CD4-positive, alpha-beta T cell treated with Interleukin-1 beta for 1 hour (primary cell): ENCODE measurements around the gene SYNE3.

Experiments used
- DNase-seq, 2 donors: peaks; one replicate each; pipeline ENCODE4 v3.0.0-alpha.2; 2020 to 2022

SYNE3 gene

DNA sequence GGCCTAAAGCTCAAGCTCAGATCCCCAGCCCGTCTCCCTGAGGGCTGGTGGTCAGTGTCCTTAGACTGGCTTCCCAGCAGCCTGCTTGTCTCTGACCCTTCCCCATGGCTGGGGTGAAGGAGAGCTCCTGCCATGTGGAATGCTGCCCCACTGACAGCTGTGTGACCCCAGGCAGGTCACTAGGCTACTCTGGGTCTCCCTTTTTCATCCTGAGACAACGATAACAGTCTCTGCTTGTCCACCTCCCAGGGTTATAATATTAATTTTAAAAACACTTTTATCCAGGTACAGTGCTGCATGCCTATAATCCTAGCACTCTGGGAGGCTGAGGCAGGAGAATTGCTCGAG, 47.3 kb downstream of the SYNE3 start:
- DNase-seq: no peak

DNA sequence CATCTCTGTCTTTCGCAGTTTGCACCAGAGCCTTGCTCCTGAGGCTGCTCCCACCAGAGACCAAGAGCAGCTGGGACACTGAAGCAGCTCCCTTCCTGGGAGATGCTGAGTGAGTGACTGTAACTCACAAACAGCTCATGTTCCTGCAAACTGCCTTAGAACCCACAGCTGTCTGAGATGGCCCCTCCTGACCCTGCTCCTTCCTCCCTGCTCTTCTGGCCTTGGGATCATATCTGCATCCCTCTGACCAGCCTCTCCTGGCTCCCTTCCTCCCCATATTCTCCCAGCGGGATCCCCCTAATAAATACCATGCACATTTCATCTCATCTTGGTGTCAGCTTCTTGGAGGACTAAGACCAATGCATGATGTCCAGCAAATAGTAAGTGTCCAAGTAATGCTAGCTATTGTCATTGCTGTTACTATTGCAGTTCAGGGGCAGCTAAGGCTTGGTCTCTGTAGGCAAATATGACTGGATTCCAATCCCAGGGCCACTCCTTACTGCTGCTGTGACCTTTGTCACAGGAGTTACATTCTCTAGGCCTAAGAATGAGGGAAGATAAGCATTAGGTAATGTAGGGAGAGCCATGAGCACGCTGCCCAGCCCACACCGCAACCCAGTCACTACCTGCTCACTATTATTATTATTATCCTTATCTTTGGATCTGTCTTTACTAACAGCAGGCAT, 47.9 kb downstream of the SYNE3 start:
- no peak for DNase-seq

DNA sequence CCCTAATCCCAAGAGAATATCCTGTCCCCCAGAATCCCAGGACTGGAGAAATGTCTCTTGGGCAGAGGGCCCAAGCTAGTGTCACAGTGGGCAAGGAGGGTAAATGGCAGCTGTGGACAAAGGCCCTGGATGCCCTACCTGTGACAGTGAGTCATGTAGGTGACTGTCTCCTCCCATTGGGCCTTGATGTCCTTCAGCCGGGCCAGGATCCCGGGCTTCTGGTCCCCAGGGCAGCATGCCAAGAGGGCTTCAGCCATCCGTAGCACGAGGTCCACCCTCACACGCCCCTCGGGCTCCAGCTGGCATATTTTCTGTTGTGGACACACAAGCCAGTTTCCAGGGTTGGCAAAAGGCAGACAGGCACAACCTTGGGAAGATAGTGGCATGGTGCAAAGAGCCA, 48.8 kb downstream of the SYNE3 start:
- DNase-seq: no peak

DNA sequence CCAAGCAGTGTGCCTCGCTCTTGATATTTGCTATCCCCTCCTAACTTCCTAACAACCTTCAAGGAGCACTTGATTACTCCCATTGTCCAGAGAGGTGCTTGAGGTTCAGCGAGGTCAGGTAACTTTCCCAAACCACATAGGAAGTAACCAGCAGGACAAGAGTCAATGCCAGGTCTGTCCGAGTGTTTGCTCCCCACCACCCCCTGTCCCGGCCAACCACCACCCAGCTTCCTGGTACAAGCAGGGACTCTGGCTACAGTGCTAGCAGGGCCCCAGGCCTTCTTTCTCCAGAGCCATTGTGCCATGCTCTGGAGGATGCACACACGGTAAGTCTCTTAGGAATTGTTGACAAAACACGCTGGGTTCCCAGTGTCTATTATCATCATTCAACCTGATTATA, 49.2 kb downstream of the SYNE3 start:
- DNase-seq: no peak
